MM.1S (cell line): ENCODE results near the gene ITPRIPL2.

Source experiments
- DNase-seq: peaks from one replicate; pipeline ENCODE4 v3.0.0-alpha.2; 2015
- H2AFZ ChIP-seq: fragments of 300-600 bp; sonication (generic); 2 replicates; pipeline ENCODE4 v1.6.0; 2016; ENCODE audit warnings: antibody characterized with exemption, low read length
- H3F3A ChIP-seq: fragments of 300-600 bp; sonication (generic); 2 replicates; pipeline ENCODE4 v1.6.1; 2016; ENCODE audit warnings: mild to moderate bottlenecking, antibody characterized with exemption, low read length, moderate library complexity, mixed read lengths; ENCODE audit not compliant: insufficient read depth
- H3K27ac ChIP-seq: fragments of 300-600 bp; sonication (generic); 2 replicates; pipeline ENCODE4 v1.5.1; 2016; ENCODE audit warnings: mild to moderate bottlenecking, low read length
- H3K27me3 ChIP-seq: fragments of 300-600 bp; sonication (generic); replicated peaks from 2 replicates; pipeline ENCODE4 v1.6.0; 2016; ENCODE audit warnings: low read length; ENCODE audit not compliant: insufficient read depth
- H3K36me3 ChIP-seq: fragments of 300-600 bp; sonication (generic); replicated peaks from 2 replicates; pipeline ENCODE4 v1.6.1; 2016; ENCODE audit warnings: mild to moderate bottlenecking, low read length, mixed read lengths; ENCODE audit not compliant: insufficient read depth
- H3K4me1 ChIP-seq: fragments of 300-600 bp; sonication (generic); 2 replicates; pipeline ENCODE4 v1.6.1; 2016; ENCODE audit warnings: low read length, mixed read lengths
- H3K4me2 ChIP-seq: fragments of 300-600 bp; sonication (generic); 2 replicates; pipeline ENCODE4 v1.6.0; 2016; ENCODE audit warnings: low read depth, low read length
- H3K4me3 ChIP-seq: fragments of 300-600 bp; sonication (generic); 2 replicates; pipeline ENCODE4 v1.5.1; 2016; ENCODE audit warnings: low read length, mixed read lengths
- H3K79me2 ChIP-seq: fragments of 300-600 bp; sonication (generic); 2 replicates; pipeline ENCODE4 v1.6.1; 2016; ENCODE audit warnings: mixed run types, low read length, mixed read lengths
- H3K9ac ChIP-seq: fragments of 300-600 bp; sonication (generic); 2 replicates; pipeline ENCODE4 v1.6.1; 2016; ENCODE audit warnings: low read length, mixed read lengths
- H3K9me2 ChIP-seq: fragments of 300-600 bp; sonication (generic); replicated peaks from 2 replicates; pipeline ENCODE4 v1.6.1; 2016; ENCODE audit warnings: mild to moderate bottlenecking, low read length, mixed read lengths; ENCODE audit not compliant: insufficient read depth
- H3K9me3 ChIP-seq: fragments of 300-600 bp; sonication (generic); replicated peaks from 2 replicates; pipeline ENCODE4 v1.6.1; 2016; ENCODE audit warnings: mild to moderate bottlenecking, low read length, mixed read lengths; ENCODE audit not compliant: insufficient read depth
- H4K20me1 ChIP-seq: fragments of 300-600 bp; sonication (generic); 2 replicates; pipeline ENCODE4 v1.6.1; 2016; ENCODE audit warnings: mild to moderate bottlenecking, low read length, moderate library complexity, mixed read lengths; ENCODE audit not compliant: insufficient read depth
- EZH2 ChIP-seq: fragments of 300-600 bp; sonication (generic); optimal IDR thresholded peaks from 2 replicates; pipeline ENCODE3; 2017; ENCODE audit warnings: low read depth, mild to moderate bottlenecking, antibody characterized with exemption, low read length, mixed read lengths
- EZH2phosphoT487 ChIP-seq: fragments of 300-600 bp; sonication (generic); IDR thresholded peaks from 2 replicates; pipeline ENCODE4 v1.6.1; 2018; ENCODE audit warnings: antibody characterized with exemption, low read length
- TF ChIP-seq, protein P1 (sequence below): fragments of 300-600 bp; sonication (generic); IDR thresholded peaks from 2 replicates; pipeline ENCODE4 v1.5.1; 2016; ENCODE audit warnings: antibody characterized with exemption, low read length, mixed read lengths

ITPRIPL2 gene

GRCh38 chr16:19115148-19116021, 1.6 kb downstream of the ITPRIPL2 start:
- DNase-seq: no peak
- H3K4me3 ChIP-seq: no peak overlapping the region
- H3K4me1 ChIP-seq: no peaks in the 10 kb centered on the region
- no peaks in the 10 kb centered on the region for H3F3A ChIP-seq
- H3K36me3 ChIP-seq: no peaks in the 10 kb centered on the region
- H3K79me2 ChIP-seq: no peaks in the 10 kb centered on the region
- no peaks in the 10 kb centered on the region for H4K20me1 ChIP-seq
- no peaks in the 10 kb centered on the region for H3K9me2 ChIP-seq
- no peak overlapping the region for H3K9ac ChIP-seq
- H3K9me3 ChIP-seq: no peaks in the 10 kb centered on the region
- TF ChIP-seq EZH2phosphoT487 (no peak), EZH2 (no peak)
- TF ChIP-seq, protein P1, sequence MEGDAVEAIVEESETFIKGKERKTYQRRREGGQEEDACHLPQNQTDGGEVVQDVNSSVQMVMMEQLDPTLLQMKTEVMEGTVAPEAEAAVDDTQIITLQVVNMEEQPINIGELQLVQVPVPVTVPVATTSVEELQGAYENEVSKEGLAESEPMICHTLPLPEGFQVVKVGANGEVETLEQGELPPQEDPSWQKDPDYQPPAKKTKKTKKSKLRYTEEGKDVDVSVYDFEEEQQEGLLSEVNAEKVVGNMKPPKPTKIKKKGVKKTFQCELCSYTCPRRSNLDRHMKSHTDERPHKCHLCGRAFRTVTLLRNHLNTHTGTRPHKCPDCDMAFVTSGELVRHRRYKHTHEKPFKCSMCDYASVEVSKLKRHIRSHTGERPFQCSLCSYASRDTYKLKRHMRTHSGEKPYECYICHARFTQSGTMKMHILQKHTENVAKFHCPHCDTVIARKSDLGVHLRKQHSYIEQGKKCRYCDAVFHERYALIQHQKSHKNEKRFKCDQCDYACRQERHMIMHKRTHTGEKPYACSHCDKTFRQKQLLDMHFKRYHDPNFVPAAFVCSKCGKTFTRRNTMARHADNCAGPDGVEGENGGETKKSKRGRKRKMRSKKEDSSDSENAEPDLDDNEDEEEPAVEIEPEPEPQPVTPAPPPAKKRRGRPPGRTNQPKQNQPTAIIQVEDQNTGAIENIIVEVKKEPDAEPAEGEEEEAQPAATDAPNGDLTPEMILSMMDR: no peak
- no peak overlapping the region for H3K27ac ChIP-seq
- no peak overlapping the region for H3K4me2 ChIP-seq
- H3K27me3 ChIP-seq: no peaks in the 10 kb centered on the region
- no peak overlapping the region for H2AFZ ChIP-seq

GRCh38 chr16:19116711-19117449, 3.1 kb downstream of the ITPRIPL2 start:
- Histone ChIP-seq H3K9me3 (no peaks in the 10 kb centered on the region), H3K79me2 (no peaks in the 10 kb centered on the region), H3K4me2 (no peak overlapping the region), H2AFZ (no peak overlapping the region), H4K20me1 (no peaks in the 10 kb centered on the region), H3K4me3 (no peak overlapping the region), H3K9ac (no peak overlapping the region), H3K27me3 (no peaks in the 10 kb centered on the region), H3K4me1 (no peaks in the 10 kb centered on the region), H3K36me3 (no peaks in the 10 kb centered on the region), H3F3A (no peaks in the 10 kb centered on the region), H3K9me2 (no peaks in the 10 kb centered on the region), H3K27ac (no peak overlapping the region)
- no peak for DNase-seq
- TF ChIP-seq EZH2: no peak

DNA sequence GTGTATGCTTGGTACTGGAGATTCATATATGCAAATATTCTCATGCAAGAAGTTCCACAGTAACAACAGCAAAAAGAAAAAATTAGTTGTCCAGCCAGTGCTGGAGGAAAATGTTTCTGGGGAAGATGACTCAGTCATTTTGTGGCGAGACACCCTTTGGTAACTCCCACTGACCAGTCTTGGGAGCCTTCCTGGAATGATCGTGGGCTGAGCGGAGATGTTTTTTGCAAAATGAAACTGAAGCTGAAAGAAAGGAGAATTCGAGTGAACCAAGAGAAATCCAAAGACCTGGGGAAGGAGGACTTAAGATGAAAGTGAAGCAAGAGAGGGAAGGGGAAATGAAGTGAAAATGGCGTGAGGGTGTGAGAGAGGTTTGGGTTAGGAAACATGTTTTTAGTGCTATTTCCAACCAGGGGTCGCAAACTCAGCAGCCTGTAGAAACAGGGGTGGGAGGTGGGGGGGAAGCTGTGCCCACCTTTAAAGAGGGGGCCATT, 5.2 kb downstream of the ITPRIPL2 start:
- no peaks in the 10 kb centered on the region for H3K36me3 ChIP-seq
- peak overlapping the region; percentile 8; the same call in 1 of the 2 replicates for H3K9ac ChIP-seq
- no peaks in the 10 kb centered on the region for H3K79me2 ChIP-seq
- H4K20me1 ChIP-seq: no peaks in the 10 kb centered on the region
- TF ChIP-seq, protein P1: no peak
- TF ChIP-seq EZH2 (no peak), EZH2phosphoT487 (no peak)
- no peaks in the 10 kb centered on the region for H3F3A ChIP-seq
- H3K9me2 ChIP-seq: no peaks in the 10 kb centered on the region
- peak overlapping the region; percentile 40 for H3K4me3 ChIP-seq
- no peaks in the 10 kb centered on the region for H3K27me3 ChIP-seq
- peak overlapping the region; percentile 78 for H2AFZ ChIP-seq
- H3K27ac ChIP-seq: no peak overlapping the region
- H3K4me2 ChIP-seq: peak overlapping the region; percentile 46
- no peaks in the 10 kb centered on the region for H3K9me3 ChIP-seq
- H3K4me1 ChIP-seq: no peaks in the 10 kb centered on the region
- no peak for DNase-seq
